Stimulated activated CD4-positive, alpha-beta T cell treated with anti-CD3 and anti-CD28 coated beads, TNF-alpha, amount 100 ng/mL, for 1 hour (primary cell): Measurements from ENCODE around the gene RLIM.
"Not testable (repeated sequence)": the region's sequence is repeated elsewhere in the genome, so short reads cannot be mapped to it uniquely, and the experiment has no call there.

Source experiments
- DNase-seq, 3 donors: peaks; one replicate each; pipeline ENCODE4 v3.0.0-alpha.2; 2020; ENCODE audit warnings: low read depth in 3 of 3, low spot score in 1 of 3

The RLIM gene, protein sequence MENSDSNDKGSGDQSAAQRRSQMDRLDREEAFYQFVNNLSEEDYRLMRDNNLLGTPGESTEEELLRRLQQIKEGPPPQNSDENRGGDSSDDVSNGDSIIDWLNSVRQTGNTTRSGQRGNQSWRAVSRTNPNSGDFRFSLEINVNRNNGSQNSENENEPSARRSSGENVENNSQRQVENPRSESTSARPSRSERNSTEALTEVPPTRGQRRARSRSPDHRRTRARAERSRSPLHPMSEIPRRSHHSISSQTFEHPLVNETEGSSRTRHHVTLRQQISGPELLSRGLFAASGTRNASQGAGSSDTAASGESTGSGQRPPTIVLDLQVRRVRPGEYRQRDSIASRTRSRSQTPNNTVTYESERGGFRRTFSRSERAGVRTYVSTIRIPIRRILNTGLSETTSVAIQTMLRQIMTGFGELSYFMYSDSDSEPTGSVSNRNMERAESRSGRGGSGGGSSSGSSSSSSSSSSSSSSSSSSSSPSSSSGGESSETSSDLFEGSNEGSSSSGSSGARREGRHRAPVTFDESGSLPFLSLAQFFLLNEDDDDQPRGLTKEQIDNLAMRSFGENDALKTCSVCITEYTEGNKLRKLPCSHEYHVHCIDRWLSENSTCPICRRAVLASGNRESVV

DNA sequence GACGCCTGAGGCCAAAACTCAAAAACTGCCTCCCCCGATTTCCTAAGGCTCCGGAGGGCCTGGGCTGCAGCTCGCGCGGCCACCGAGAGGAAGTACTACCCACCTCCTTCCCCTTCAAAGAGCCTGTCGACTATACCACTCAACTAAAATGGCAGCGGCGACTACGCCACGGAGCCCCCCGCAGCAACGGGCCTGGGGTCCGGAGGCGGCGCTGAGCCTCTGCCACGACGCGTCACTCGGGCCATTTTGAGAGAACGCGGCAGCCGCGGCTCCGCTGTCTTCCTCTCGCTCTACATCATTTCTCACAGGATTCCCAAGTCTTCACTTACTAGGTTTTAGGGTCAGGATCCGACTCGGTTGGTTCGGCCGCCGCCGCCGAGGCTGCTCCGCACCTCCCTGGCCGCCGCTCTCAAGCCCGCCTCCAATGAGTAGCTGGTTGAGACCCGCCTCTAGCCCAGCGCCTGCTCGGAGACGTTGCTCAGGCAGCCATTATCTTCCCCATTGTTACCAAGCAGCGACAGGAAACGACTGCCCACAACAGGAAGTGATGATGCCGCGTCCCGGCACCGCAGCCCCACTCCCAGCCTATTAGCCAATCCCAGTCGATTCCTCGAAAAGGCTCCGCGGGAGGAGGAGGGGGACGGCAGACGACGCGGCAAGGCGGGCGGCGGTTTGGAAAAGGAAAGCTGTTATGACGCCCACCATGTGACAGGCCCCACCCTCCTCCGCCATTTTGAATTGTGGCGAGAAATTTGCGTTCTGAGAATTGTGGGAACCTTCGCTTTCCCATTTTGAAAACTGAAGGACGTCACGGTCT, at the start of gene RLIM:
RLIM (minus strand) TSS at position 532 of the 817 bp plus-strand sequence. CDS start 18,647 bp downstream, outside the sequence.
- peak; percentile 68 to 83 (median 78) for DNase-seq

DNA sequence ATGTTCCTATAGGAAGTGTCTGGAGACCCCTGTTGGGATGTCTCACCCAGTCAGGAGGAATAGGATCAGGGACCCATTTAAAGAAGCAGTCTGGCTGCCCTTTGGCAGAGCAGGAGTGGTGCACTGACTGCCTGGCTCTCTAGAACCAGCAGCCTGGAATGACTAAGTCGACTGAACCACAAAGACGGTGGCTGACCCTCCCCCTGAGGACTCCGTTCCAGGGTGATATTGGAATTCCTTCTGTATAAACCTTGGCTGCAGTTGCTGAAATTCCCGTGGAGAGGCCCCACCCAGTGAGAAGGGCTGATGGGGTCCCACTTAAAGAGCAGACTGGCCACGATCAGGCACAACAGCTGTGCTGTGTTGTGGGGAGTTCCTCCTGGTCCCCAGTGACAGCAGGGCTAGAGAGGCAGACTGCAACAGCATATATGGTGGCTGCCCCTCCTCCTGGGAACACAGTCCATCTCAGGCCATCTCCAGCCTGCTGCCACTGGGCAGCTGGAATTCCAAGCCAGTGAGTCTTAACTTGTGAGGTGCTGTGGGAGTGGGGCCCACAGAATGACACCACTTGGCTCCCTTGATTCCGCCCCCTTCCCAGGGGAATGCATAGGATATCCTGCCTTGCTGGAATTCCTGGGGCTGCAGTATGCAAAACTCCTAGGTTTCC, 41.8 kb upstream of the RLIM start:
- DNase-seq = no peak

DNA sequence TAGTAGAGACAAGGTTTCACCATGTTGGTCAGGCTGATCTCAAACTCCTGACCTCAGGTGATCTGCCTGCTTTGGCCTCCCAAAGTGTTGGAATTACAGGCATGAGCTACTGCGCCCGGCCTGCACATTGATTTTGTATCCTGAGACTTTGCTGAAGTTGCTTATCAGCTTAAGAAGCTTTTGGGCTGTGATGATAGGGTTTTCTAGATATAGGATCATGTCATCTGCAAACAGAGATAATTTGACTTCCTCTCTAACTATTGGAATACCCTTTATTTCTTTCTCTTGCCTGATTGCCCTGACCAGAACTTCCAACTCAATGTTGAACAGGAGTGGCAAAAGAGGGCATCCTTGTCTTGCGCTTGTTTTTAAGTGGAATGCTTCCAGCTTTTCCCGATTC, 40.5 kb upstream of the RLIM start:
- not testable (repeated sequence) for DNase-seq

DNA sequence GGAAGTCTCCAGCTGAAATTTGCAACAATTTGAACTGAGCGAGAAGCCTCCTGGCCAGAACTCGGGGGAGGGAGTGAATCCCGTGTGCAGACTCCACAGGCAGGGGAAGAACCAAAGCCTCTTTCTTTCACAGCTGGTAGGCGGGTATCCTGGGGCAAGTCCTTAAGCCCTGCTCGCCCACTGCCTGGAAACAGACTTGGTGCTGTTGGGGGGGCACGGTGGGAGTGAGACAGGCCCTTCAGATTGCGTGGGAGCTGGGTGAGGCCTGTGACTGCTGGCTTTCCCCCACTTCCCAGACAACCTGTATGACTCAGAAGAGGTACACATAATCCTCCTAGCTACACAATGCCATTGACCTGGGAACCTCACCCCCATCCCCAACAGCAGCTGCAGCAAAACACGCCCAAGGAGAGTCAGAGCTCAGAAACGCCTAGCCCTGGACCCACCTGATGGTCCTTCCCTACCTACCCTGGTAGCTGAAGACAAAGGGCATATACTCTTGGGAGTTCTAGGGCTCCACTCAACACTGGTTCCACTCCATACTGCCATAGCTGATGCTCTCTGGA, 22.4 kb upstream of the RLIM start:
- DNase-seq = no peak

DNA sequence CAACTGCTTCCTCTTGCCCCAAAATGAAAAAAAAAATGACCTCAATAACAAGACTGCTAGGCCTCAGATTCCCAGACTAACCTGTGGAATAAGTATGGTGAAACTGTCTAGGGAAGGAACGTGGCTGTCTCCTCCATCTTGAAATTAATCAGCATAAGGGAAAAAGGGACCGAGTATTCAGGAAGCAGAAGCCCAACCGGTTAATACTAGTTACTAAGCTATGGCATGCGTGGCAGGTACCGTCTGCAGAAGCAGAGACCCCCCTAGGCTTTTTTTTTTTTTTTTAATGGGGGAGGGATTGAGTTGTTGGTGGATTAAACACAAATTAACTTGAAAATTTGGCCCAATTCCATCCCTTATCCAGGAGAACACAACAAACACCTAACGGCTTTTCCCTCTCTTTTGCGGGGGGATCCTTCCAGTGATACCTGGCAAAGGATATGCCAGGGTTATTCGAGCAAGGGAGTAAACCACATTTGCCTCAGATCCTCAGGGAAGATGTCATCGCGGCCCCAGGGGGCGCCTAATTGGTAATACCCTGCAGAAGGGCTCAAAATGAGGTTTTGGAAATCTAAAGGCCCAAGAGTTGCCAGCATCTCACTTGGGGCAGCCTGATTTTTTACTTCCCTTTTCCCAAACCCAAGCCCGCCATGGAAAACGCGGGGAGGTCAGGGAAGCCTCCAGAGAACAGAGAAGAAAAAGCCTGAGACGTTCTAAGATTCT, 893 bp downstream of the RLIM start:
- peak in 1 of 3 donors; percentile 0 for DNase-seq

DNA sequence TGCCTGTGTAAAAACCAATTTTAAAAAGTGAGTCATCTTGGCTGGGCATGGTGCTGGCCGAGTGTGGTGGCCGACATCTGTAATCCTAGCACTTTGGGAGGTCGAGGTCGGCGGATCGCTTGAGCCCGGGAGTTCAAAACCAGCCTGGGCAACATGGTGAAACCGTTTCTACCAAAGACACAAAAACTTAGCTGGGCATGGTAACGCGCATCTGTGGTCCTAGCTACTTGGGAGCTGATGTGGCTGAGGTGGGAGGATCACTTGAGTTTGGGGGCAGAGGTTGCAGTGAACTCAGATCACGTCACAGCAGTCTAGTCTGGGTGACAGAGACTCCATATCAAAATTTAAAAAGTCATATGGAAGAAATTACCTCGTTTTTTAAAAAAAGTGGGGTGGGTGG, 7.6 kb downstream of the RLIM start:
- DNase-seq = no peak

DNA sequence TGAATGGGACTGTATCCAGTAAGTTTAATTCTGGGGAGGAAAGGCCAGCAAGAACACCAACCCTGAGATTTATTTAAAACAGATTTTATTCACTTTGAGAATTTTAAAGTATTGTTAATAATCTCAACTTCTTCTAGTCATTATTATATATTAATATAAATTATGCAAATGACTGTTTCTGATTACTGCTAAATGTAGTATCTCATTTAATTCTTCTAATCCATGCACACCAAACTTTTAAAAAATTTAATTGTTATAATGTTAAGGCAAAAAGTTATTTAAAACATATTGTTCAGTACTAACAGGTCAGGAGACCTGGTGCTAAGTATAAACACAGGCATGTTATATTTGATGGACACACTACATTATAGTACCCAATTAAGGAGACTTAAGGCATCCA, 8.1 kb downstream of the RLIM start:
- DNase-seq = no peak

DNA sequence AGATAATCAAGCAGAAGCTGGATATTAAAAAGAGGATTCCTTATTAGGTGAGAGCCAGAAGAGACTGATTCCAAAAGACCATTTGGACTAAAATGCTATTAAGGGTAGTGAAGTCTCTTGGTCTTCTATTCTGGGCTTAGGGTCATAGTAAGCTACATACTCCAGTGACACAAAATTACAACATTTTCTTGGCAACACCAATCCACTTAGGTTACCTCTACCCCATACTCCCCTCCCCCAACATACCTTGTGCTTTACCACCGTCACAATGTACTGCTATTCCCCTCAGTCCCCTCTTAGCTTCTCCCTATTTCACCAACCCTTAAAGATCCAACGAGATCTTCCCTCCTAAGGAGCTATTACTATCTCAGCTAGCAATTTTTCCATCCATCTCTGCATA, 11.4 kb downstream of the RLIM start:
- no peak for DNase-seq

DNA sequence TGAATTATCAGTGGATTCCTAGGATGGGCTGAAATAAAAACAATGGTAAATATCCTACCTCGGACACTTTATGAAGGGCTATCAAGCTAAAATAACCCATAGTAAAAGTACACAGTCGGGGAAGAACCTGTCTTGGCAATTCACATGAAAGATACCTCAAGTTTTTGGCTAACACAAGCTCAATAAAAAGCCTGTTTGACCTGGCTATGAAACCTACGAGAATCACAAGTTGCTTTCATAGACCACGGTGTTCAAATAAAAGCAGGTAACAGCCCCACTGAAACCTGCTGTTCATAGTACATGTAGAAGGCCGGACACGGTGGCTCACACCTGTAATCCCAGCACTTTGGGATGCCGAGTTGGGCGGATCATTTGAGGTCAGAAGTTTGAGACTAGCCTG, 12.3 kb downstream of the RLIM start:
- DNase-seq = no peak

DNA sequence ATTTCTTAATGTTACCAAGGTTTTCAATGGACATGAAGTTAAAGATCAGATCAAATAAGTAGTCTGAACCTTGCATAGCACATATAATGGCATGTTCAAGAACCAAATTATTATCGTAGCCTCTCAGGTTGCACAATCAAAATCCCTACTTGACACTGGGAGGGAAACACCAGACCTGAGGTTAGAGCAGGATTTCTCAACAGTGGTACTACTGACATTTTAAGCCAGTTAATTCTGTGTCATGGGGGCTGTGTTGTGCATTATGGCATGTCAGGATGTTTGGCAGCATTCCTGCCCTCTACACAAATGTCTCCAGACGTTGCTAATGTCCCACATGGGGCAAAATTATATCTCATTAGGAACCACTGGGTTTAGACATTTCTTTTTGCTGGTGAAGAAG, 20.8 kb downstream of the RLIM start:
- DNase-seq = no peak

DNA sequence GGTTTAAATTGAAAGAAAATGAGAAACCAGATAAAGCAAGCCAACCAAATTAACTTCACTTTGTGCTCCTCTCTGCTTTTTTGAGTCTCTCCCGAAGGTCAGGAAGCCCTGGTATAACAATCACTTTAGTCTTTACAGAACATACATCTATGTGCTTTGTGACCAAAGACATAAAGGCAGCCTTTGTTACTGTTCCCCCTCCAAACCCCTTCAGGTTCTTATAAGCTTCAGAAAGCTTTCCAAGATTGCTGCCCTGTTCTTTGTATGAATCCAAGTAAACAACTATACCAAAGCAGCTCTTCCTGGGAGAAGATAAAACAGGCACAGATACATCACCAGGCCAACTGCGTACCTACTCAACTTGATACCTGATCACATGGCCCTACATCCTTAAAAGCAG, 28.7 kb downstream of the RLIM start:
- no peak for DNase-seq

DNA sequence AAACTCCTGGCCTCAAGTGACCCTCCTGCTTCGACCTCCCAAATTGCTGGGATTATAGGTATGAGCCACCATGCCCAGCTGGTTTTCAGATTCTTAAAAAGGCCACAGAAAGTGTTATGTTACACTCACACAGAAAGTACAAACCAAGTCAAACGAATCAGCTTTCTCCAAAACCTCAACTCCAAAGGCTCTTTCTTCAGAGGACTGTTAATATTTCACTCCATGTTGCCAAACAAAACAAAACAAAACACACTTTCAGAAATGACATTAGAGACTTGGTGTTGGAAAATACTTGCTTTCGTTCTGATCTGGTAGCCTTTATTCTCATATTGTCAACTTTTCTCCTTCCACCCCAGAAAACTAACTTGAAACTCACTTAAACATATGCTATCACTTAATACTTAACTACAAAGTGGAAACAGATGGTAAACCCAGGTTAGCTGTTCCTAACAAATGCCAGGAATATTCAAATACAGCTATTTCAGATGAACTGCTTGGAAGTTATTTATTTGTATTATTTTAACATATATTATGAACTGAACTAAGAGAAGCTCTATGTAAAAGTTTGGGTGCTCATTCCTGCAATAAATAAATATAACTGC, 34.7 kb downstream of the RLIM start:
- DNase-seq = no peak

DNA sequence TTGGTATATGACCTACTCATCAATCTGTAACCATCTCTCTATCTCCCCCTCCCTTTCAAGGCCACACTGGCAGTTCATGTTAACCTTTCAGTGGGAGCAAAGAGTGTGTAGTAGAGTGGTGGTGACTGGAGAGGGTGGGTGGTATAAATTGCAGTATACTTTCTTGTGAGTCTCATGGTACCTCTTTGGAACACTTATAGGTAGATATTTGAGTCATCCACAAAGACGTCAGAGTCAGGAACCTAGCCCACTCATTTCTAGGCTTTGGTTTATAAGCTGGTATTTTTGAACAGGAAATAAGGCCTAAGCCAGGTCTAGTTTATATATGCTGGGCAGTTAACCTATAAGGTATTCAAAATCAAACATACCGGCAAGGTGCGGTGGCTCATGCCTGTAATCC, 36.3 kb downstream of the RLIM start:
- DNase-seq = no peak

DNA sequence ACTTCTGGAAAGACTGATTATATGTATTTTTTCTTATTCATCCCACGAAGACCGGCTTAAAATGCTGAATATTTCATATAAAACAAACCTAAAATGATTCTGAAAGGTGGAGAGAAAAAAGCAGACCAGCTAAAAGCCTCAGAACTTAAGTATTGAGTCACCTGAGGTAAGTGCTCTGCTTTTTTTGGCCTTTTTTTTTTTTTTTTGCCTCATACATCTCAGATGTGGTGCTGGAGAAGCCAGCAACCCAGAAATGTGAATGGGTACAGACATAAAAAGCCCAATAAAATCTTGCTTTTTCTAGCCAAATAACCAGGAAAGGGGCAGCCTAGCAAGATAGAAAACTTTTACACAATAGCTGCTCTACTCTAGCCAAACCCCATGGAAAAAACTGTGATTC, 57.0 kb downstream of the RLIM start:
- DNase-seq = no peak

DNA sequence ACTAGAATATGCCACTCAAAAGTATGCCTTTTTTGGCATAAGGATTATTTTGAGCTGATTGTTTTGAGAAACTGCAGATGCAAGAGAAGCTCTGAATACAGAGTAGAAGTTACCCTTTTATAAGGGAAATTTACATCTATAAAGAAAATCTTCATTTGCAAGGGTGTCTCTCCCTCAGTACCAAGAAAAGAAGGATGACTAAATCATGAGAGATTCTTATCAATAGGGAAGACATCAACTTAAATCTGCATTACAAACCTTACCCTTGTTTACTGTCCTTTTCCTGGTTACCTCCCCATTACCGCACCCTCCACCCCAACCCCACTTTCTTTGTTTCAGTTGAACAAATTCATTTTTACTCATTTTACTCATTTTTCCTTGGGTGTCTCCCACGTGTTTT, 62.5 kb downstream of the RLIM start:
- DNase-seq = no peak

DNA sequence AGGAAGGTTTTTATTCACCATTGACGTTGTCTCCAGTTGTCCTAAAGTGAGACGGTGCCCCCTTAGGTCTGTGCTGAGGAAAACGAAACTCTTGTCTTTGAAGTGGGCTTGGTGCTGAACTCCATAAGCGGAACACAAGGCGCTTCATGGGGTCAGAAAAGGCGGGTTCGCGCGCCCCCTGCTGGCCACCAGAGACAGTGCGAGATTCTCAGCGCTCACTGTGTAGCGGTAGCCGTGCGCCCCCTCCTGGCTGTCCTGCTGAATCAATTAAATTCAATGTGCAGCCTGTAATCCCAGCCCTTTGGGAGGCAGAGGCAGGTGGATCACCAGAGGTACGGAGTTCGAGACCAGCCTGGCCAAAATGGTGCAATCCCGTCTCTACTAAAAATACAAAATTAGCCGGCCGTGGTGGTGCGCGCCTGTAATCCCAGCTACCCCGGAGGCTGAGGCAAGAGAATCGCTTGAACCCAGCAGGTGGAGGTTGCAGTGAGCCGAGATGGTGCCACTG, 64.1 kb downstream of the RLIM start:
- DNase-seq = peak; percentile 49 to 79 (median 78)

DNA sequence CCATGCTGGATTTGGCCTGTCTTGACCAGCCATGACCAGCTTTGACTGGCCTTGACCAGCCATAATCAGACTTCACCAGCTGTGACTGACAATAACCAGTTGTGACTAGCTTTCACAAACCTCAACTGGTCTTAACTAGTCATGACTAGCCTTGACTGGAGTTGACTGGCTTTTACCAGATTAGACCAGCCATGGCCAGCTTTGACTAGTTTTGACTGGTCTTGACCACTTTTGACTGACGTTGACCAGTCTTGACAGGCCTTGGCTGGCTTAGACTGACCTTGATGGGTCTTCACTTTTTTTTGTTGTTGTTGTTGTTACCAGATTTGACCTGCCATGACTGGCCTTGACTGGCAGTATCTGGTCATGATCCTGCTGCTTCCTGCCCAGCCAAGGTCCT, 67.4 kb downstream of the RLIM start:
- no peak for DNase-seq

DNA sequence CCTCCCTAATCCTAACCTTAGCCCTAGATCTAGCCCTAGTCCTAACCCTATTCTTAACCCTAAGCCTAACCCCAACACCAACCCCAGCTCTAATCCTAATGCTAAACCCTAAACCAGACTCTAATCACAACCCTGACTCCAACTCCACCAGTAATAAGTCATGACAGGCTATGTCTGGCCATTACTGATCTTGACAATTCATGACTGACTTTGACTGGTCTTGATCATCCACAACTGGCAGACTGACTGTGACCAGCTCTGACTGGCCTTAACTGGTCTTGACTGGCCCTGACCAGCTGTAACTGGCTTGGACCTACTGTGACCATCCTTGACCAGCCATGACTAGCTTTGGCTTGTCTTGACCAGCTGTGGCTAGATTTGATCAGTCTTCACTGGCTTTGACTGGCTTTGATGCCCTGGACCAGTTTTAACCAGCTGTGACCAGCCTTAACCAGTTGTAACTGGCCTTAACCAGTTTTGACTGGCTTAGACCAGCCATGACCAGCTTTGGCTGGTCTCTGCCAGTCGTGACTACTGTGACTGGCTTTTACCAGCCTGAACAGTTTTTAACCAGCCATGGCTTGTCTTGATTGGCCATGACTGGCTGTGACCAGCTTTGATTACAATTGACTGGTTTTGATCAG, 68.4 kb downstream of the RLIM start:
- DNase-seq = no peak

DNA sequence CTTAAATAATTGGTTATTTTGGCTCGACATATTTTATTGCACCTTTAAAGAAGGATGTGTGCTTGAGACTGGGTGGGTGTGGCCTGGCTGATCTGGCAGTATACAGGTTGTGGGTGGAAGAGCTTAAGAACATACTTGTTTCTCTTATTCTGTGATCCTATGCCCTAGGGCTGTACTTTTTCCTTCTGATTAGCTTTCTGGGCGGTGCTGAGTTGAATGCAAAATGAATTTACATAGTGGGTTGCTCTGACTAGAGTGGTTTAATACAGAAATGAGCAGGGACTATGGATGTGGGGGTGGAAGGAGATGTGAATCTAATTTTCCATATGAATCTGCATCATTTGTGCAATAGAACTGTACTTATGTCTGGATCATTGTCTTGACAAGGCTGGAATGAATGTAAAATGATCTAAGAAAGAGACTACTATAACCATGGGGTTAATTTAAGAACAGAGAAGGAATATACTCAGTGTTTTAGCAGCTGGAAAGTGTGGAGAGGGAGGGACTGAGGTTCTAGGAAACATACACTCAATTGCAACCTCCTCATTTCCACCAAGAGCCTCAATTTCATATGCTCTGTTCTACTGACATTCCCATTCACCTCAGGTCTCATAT, 73.7 kb downstream of the RLIM start:
- DNase-seq = no peak
